Measurements from ENCODE around the gene FARS2.

Gene FARS2

DNA sequence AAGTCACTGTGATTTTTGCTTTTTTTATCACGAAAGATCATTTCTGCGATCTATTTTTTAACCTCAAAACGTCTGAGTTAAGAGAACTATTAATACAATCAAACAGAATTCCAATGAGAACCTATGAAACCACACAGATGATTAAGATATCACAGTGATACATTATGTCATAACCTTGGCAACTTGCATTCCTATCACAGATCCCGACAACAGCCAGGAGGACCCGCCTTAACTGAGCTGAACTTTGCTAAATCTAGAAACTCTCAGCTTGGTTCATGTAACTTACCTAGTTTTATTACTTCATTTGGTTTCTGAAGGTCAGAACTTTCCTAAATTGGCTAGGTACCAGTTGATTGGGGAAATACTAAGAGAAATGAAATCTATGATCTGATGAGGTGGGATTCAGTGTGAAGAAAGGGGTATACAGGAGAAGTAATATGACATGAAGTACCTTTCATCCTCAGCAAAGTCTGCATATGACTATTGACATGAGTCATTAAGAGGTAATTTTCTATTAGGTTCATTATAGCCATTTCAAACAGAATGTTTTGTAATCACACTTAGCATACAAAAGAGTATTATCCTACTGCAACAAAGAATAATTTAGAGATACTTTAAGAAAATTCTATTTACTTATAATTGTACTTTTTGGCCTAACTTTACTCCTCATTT, 11.7 kb upstream of the FARS2 start:
- DNase-seq (ENCODE audit: low read depth): no peak

GRCh38 chr6:5250451-5250850, 10.9 kb upstream of the FARS2 start:
- no peak for DNase-seq (ENCODE audit: low read depth)

DNA sequence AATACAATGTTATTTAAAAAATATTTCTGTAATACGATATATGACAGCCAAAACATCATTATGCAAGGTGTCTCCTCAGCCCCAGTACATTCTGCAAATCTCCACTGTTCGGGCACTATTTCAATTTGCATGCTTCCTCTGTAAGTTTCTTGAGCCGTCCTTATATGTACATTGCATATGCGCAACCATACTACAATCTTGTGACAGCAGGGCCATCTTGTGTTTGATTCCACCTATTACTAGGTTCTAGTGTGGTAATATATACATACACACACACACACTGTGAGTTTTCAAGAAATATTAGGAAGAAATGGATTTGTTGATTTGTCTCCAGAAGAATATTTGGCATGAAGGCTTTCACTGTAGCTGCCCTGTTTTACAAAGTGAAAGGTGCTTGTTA, 10.4 kb upstream of the FARS2 start:
- no peak for DNase-seq (ENCODE audit: low read depth)

DNA sequence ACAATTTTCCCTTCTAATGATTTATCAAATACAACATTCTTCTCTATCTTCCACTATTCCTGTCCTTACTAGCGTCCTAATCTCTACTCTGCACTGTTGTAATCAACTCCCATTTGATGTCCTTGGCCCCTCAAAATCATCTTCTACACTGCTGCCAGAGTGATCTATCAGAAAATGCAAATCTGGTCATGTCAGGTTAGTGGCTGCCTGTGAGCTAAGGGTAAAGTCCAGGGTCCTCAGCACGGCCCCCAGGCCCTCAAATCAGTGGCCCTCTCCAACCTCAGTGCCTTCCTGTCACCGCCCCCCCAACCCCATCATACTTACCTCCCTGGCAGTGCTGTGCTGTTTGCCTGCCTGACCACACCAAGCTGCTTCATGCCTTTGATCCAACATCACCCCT, 4.4 kb upstream of the FARS2 start:
- DNase-seq (ENCODE audit: low read depth): no peak

GRCh38 chr6:5257400-5257799, 3.9 kb upstream of the FARS2 start:
- DNase-seq (ENCODE audit: low read depth): no peak

GRCh38 chr6:5259428-5259827, 1.9 kb upstream of the FARS2 start:
- DNase-seq (ENCODE audit: low read depth): no peak

GRCh38 chr6:5260111-5260620, 1.1 kb upstream of the FARS2 start:
- peak; percentile 63 for DNase-seq (ENCODE audit: low read depth)

GRCh38 chr6:5261545-5262109, 314 bp downstream of the FARS2 start:
- DNase-seq (ENCODE audit: low read depth): no peak

DNA sequence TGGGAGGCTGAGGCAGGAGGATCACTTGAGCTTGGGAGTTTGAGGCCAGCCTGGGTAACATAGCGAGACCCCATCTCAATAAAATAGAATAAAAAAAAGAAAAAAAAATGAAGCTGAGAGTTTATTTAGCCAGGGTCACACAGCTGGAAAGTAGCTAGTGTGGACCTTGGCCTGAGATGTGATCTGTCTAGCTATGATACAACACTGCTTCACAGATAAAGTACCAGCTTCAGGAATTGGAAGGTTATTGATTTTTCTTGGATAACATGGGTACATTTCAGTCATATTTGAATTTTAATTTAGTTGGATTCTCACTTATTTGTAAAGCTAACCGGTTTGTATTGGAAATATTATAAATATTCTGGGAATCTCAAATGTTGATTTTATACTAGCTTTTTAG, 5.1 kb downstream of the FARS2 start:
- no peak for DNase-seq (ENCODE audit: low read depth)

- no peak for DNase-seq (ENCODE audit: low read depth)
These were observed 8.9 kb downstream of the FARS2 start for GRCh38 chr6:5270093-5270680.

DNA sequence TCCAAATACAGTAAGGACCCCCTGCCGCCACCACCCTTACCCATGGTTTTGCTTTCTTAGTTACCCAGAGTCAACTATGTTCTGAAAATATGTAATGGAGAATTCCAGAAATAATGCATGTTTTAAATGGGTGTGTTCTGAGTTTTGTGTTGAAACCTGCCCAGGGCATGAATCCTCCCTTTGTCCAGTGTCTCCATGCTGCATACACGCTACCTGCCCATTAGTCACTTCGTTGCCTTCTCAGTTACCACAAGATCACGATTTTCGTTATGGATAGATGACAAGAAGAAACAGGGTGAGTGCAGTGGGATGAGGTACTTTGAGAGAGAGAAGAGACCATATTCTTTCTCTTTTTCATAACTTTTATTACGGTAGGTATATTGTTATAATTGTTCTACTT, 10.6 kb downstream of the FARS2 start:
- no peak for DNase-seq (ENCODE audit: low read depth)

GRCh38 chr6:5274231-5274630, 12.9 kb downstream of the FARS2 start:
- DNase-seq (ENCODE audit: low read depth): no peak

GRCh38 chr6:5275497-5275896, 14.2 kb downstream of the FARS2 start:
- no peak for DNase-seq (ENCODE audit: low read depth)

GRCh38 chr6:5276581-5276980, 15.3 kb downstream of the FARS2 start:
- DNase-seq (ENCODE audit: low read depth): no peak

DNA sequence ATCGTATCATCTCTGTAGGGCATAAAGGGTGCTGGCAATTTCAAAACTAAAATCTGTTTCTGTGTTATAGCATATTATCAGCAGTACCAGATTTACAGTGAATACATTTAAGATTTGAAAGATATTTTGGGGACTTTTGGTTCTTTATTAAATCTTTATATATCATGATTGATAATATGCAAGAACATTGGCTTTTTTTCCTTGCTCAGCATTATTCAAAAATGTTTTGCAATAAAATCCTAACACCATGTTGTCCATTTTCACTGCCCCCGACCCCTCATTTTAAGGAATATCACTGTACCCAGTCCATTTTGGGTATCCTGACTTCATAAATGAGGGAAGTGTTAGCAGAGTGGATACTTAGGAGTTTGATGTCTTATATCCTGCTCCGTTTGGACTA, 16.3 kb downstream of the FARS2 start:
- no peak for DNase-seq (ENCODE audit: low read depth)

GRCh38 chr6:5278047-5278446, 16.7 kb downstream of the FARS2 start:
- DNase-seq (ENCODE audit: low read depth): no peak

DNA sequence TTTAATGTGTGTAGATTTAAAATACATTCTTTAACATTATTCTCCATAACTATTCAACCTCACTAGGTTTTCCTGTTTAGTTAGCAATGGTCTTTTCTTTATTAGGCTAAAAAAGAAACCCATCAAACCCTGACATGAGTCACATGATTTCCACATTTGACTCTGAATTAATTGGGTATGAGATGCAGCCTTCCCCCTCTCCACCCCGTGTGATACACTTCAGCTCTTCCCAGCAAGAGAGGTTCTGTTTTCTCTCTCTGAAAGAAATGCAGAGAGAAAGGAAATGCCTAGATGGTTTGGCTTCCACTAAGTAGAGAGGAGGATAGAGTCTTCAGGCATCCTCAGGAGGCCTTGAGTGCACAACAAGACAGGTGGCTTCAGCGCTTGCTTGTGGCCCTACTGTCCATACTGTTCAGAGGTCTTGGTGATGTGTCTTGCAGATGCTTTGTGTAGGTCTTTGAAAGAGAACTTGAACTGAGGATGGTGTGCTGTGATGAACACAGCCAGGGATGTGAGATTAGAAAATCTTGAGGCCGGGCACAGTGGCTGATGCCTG, 17.3 kb downstream of the FARS2 start:
- no peak for DNase-seq (ENCODE audit: low read depth)

DNA sequence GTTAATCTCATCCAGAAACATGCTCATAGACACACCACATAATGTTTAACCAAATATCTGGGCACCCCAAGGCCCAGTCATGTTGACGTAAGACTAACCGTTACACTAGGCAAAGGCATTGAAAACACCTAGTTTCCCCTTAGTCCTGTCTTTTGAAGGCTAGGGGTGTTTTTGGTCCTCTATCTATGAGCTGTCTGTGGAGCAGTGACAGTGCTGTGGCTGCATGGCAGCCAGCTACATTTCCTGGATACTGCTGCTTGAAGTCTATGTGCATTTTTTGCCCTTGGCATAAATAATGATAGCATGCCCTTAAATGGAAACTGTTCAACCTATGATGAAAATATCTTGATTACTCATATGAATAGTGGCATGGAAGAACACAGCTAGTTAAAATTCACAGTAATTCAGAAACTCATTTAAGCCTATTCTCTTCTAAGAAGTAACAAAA, 18.6 kb downstream of the FARS2 start:
- DNase-seq (ENCODE audit: low read depth): no peak

- no peak for DNase-seq (ENCODE audit: low read depth)
These were observed 19.6 kb downstream of the FARS2 start for GRCh38 chr6:5280920-5281319.

- no peak for DNase-seq (ENCODE audit: low read depth)
These were observed 20.9 kb downstream of the FARS2 start for GRCh38 chr6:5282191-5282623.

DNA sequence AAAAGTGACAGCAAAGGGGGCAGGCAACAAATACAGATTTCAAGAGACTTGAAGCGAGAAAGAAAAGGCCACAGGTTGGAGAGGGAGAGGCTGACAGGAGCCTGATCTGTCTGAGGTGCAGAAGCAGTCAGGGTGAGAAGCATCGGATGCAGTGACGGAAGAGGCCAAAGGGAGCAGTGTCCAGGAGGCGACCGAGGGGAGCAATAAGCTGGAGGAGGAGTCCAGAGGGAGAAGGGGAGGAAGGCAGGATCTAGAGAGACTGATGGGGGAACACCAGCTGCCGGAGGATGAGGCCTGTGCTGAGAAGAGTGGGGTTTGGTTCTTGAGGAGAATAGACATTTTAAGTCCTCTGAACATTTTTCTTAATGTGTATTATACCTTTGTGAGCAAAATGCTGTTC, 23.8 kb downstream of the FARS2 start:
- no peak for DNase-seq (ENCODE audit: low read depth)

DNA sequence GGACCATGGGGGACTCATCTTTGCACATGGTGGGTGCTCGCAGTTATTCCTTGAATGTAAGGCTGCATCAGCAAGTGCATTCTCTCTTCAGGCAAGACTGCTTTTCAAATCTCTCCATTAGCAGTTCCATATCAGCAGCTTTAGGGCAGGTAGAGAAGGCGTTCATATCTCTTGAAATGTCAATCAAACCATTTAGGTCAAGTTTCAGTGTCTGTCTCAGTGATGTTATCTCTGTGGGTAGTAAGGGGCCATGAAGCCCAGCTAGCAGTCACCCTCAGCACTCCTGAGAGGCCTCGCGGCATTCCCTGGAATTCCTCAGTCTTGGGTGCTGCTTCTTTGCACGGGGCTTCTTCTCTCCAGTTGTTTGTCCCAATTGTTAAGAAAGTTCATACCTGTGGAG, 24.2 kb downstream of the FARS2 start:
- DNase-seq (ENCODE audit: low read depth): no peak

DNA sequence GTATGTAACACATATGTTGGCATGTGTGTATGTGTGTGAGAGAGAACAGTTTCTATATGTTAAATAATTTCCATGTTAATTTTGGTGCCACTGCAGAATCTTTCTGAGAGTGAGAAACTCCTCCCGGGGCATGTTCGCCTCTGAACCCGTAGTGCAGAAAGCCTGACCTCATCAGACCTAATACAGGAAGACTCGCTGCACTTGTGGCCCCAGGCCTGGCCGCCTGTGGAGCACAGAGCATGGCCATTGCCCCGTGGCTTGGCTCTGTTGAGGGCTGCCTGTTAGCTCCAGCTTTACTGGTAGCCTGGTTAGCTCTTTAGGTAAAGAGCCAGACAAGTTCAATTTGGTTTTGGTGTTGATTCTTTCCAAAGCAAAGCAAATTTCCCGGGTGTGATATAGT, 25.5 kb downstream of the FARS2 start:
- no peak for DNase-seq (ENCODE audit: low read depth)

Measured in activated T-helper 1 cell treated with Interleukin-2 at 50 U/mL for 16 hours (primary cell).